Measurements from ENCODE around the gene SPOCK1.

SPOCK1 gene

GRCh38 chr5:137325721-137326120 lies 173.4 kb downstream of the SPOCK1 start:
- no peak for DNase-seq (ENCODE audit: low read depth)

GRCh38 chr5:137320056-137321045 lies 178.8 kb downstream of the SPOCK1 start:
- DNase-seq (ENCODE audit: low read depth), result no peak

GRCh38 chr5:137318027-137318426 lies 181.1 kb downstream of the SPOCK1 start:
- no peak for DNase-seq (ENCODE audit: low read depth)

GRCh38 chr5:137316346-137316736 lies 182.8 kb downstream of the SPOCK1 start:
- DNase-seq (ENCODE audit: low read depth), result no peak

- DNase-seq (ENCODE audit: low read depth), result no peak
Measured at GRCh38 chr5:137315534-137316345, 183.4 kb downstream of the SPOCK1 start.

- DNase-seq (ENCODE audit: low read depth), result no peak
Measured at GRCh38 chr5:137315109-137315508, 184.0 kb downstream of the SPOCK1 start.

- no peak for DNase-seq (ENCODE audit: low read depth)
Measured at GRCh38 chr5:137313526-137314175, 185.5 kb downstream of the SPOCK1 start.

GRCh38 chr5:137312011-137312410 lies 187.1 kb downstream of the SPOCK1 start:
- no peak for DNase-seq (ENCODE audit: low read depth)

GRCh38 chr5:137310051-137310730 lies 188.9 kb downstream of the SPOCK1 start:
- no peak for DNase-seq (ENCODE audit: low read depth)

- no peak for DNase-seq (ENCODE audit: low read depth)
Measured at GRCh38 chr5:137309290-137309689, 189.8 kb downstream of the SPOCK1 start.

- no peak for DNase-seq (ENCODE audit: low read depth)
Measured at GRCh38 chr5:137308311-137308710, 190.8 kb downstream of the SPOCK1 start.

GRCh38 chr5:137306903-137307302 lies 192.2 kb downstream of the SPOCK1 start:
- no peak for DNase-seq (ENCODE audit: low read depth)

GRCh38 chr5:137305971-137306602 lies 193.0 kb downstream of the SPOCK1 start:
- DNase-seq (ENCODE audit: low read depth), result no peak

GRCh38 chr5:137304226-137304874 lies 194.8 kb downstream of the SPOCK1 start:
- DNase-seq (ENCODE audit: low read depth), result no peak

- no peak for DNase-seq (ENCODE audit: low read depth)
Measured at GRCh38 chr5:137303509-137303908, 195.6 kb downstream of the SPOCK1 start.

GRCh38 chr5:137300411-137301240 lies 198.5 kb downstream of the SPOCK1 start:
- DNase-seq (ENCODE audit: low read depth), result no peak

GRCh38 chr5:137296213-137296781 lies 202.8 kb downstream of the SPOCK1 start:
- DNase-seq (ENCODE audit: low read depth), result no peak

GRCh38 chr5:137294604-137295003 lies 204.5 kb downstream of the SPOCK1 start:
- DNase-seq (ENCODE audit: low read depth), result no peak

- no peak for DNase-seq (ENCODE audit: low read depth)
Measured at GRCh38 chr5:137292461-137293027, 206.6 kb downstream of the SPOCK1 start.

All from stimulated activated CD8-positive, alpha-beta memory T cell treated with anti-CD3 and anti-CD28 coated beads, Interleukin-12 subunit alpha, Interleukin-12 subunit beta, amount 100 ng/mL, for 1 hour (primary cell).